DND-41 (cell line): ENCODE measurements around the gene ARAF.

ENCODE experiments used
- ATAC-seq: fragments of 200-7000 bp; cut with Tn5 transposase; 3 replicates; pipeline ENCODE4 v1.9.1; 2021; ENCODE audit warnings: low read depth; ENCODE audit not compliant: insufficient read depth
- DNase-seq: peaks from one replicate; pipeline ENCODE4 v3.0.0-alpha.2; 2020
- H2AFZ ChIP-seq: 2 replicates; pipeline ENCODE4 v1.6.0; 2012; ENCODE audit warnings: low read depth, low read length
- H3K27ac ChIP-seq: 2 replicates; pipeline ENCODE4 v1.5.1; 2012; ENCODE audit warnings: low read length, inconsistent platforms
- H3K27me3 ChIP-seq: fragments of 200-600 bp; sonication (generic); 2 replicates; pipeline ENCODE4 v1.6.0; 2012; ENCODE audit warnings: low read length, mild to moderate bottlenecking, inconsistent platforms; ENCODE audit not compliant: insufficient read depth, poor library complexity
- H3K36me3 ChIP-seq: 2 replicates; pipeline ENCODE4 v1.5.1; 2012; ENCODE audit warnings: low read length, inconsistent platforms; ENCODE audit not compliant: insufficient read depth
- H3K4me1 ChIP-seq: 2 replicates; pipeline ENCODE4 v1.5.1; 2012; ENCODE audit warnings: mild to moderate bottlenecking, low read length; ENCODE audit not compliant: insufficient read depth
- H3K4me2 ChIP-seq: 2 replicates; pipeline ENCODE4 v1.6.0; 2012; ENCODE audit warnings: mild to moderate bottlenecking, moderate library complexity, low read length, inconsistent platforms; ENCODE audit not compliant: insufficient read depth
- H3K4me3 ChIP-seq, 2 experiments: fragments of 200-600 bp in 1 of 2; shearing (Covaris generic) in 1 of 2; 2 replicates each; pipeline ENCODE4 v1.5.1; 2012 to 2016; ENCODE audit warnings: inconsistent platforms in 2 of 2, low read length in 2 of 2, mild to moderate bottlenecking in 2 of 2, low read depth in 1 of 2, moderate library complexity in 1 of 2
- H3K79me2 ChIP-seq: 2 replicates; pipeline ENCODE4 v1.6.0; 2012; ENCODE audit warnings: low read length, inconsistent platforms; ENCODE audit not compliant: insufficient read depth
- H3K9ac ChIP-seq: 2 replicates; pipeline ENCODE4 v1.6.0; 2012; ENCODE audit warnings: low read depth, mild to moderate bottlenecking, inconsistent platforms, low read length, moderate library complexity
- H3K9me3 ChIP-seq: 2 replicates; pipeline ENCODE4 v1.5.1; 2012; ENCODE audit warnings: low read length, moderate library complexity, mild to moderate bottlenecking, inconsistent platforms; ENCODE audit not compliant: insufficient read depth, severe bottlenecking
- H4K20me1 ChIP-seq: 2 replicates; pipeline ENCODE4 v1.6.0; 2012; ENCODE audit warnings: low read length; ENCODE audit not compliant: insufficient read depth
- EZH2 ChIP-seq: IDR thresholded peaks from 3 replicates; pipeline ENCODE4 v1.6.1; 2012; ENCODE audit warnings: borderline replicate concordance, low read depth, mild to moderate bottlenecking, moderate library complexity, low read length, inconsistent platforms; ENCODE audit not compliant: severe bottlenecking
- TF ChIP-seq, protein P1 (sequence below): IDR thresholded peaks from 2 replicates; pipeline ENCODE4 v1.5.1; 2012; ENCODE audit warnings: borderline replicate concordance, low read length, moderate library complexity, mild to moderate bottlenecking; ENCODE audit not compliant: poor library complexity, severe bottlenecking; ENCODE audit errors: extremely low read depth

Gene ARAF

DNA sequence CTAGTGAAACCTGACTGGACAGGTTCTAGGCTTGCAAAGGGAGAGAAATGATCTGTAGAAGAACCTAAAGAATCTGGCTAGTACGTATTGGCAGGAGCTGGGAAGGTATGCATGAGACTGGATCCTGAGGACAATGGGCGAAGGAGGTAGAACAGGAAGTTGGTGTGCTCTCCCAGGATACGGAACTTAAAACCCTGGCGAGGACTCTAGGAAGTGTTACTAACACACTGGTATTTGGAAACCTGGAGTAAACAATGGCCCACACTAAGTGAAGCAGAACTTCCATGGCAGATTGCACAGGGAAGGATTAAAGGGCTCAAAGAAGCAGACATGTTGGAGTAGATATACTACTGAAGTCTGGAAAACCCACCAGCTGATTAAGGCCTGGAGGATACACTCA is 49.5 kb downstream of the ARAF start:
- no peak overlapping the region for H3K4me2 ChIP-seq
- no peaks in the 10 kb centered on the region for H3K36me3 ChIP-seq
- no peak for TF ChIP-seq EZH2
- TF ChIP-seq, protein P1, sequence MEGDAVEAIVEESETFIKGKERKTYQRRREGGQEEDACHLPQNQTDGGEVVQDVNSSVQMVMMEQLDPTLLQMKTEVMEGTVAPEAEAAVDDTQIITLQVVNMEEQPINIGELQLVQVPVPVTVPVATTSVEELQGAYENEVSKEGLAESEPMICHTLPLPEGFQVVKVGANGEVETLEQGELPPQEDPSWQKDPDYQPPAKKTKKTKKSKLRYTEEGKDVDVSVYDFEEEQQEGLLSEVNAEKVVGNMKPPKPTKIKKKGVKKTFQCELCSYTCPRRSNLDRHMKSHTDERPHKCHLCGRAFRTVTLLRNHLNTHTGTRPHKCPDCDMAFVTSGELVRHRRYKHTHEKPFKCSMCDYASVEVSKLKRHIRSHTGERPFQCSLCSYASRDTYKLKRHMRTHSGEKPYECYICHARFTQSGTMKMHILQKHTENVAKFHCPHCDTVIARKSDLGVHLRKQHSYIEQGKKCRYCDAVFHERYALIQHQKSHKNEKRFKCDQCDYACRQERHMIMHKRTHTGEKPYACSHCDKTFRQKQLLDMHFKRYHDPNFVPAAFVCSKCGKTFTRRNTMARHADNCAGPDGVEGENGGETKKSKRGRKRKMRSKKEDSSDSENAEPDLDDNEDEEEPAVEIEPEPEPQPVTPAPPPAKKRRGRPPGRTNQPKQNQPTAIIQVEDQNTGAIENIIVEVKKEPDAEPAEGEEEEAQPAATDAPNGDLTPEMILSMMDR, result no peak
- no peak overlapping the region for H3K4me3 ChIP-seq
- H3K9ac ChIP-seq, result no peak overlapping the region
- no peaks in the 10 kb centered on the region for H3K9me3 ChIP-seq
- DNase-seq (no peak), ATAC-seq (no peak)
- no peaks in the 10 kb centered on the region for H3K79me2 ChIP-seq
- no peaks in the 10 kb centered on the region for H3K27me3 ChIP-seq
- H3K27ac ChIP-seq, result no peak overlapping the region
- no peak overlapping the region for H2AFZ ChIP-seq
- H4K20me1 ChIP-seq, result no peaks in the 10 kb centered on the region
- H3K4me1 ChIP-seq, result no peaks in the 10 kb centered on the region

DNA sequence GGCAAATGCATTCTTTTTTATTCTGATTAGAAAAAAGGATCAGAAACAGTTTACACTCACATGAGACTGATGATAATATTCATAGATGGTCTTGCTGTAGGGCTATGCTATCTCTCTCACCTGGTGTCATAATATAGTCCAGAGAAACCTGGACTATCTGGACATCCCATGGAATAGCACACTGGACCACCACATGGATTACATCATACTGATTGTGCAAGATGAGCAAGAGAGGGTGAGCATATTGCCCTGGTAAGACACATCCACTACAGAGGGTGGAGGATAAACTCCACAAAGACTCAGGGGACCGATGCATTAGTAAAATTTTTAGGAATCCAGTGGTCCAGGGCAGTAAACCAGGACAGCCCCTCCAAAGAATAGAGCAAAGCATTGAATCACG is 50.5 kb downstream of the ARAF start:
- H2AFZ ChIP-seq, result no peak overlapping the region
- ATAC-seq (no peak), DNase-seq (no peak)
- H3K4me2 ChIP-seq, result no peak overlapping the region
- no peak for TF ChIP-seq EZH2
- TF ChIP-seq, protein P1, result no peak
- H3K4me1 ChIP-seq, result no peaks in the 10 kb centered on the region
- no peaks in the 10 kb centered on the region for H3K9me3 ChIP-seq
- no peak overlapping the region for H3K9ac ChIP-seq
- no peaks in the 10 kb centered on the region for H3K27me3 ChIP-seq
- no peak overlapping the region for H3K4me3 ChIP-seq
- H3K27ac ChIP-seq, result no peak overlapping the region
- no peaks in the 10 kb centered on the region for H3K36me3 ChIP-seq
- no peaks in the 10 kb centered on the region for H3K79me2 ChIP-seq
- no peaks in the 10 kb centered on the region for H4K20me1 ChIP-seq

DNA sequence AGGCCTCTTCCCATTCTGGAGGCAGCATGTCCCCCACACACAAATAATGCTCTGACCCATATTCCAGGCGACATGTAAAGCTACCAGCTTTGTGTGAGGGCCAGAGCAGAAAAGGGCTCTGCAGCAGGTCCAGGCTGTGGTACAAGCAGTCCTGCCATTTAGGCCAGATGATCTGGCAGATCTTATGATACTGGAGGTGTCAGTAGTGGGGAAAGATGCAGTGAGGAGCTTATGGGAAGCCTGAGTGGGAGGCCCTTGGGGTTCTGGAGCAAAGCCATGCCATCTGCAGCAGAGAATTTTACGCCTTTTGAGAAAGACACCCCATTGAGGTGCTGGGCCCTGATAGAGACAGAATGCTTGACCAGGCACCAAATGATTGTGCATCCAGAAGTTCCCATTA is 50.9 kb downstream of the ARAF start:
- Histone ChIP-seq H3K36me3 (no peaks in the 10 kb centered on the region), H3K27ac (no peak overlapping the region), H4K20me1 (no peaks in the 10 kb centered on the region), H3K4me3 (no peak overlapping the region), H2AFZ (no peak overlapping the region), H3K9me3 (no peaks in the 10 kb centered on the region), H3K27me3 (no peaks in the 10 kb centered on the region), H3K4me2 (no peak overlapping the region), H3K9ac (no peak overlapping the region), H3K79me2 (no peaks in the 10 kb centered on the region), H3K4me1 (no peaks in the 10 kb centered on the region)
- TF ChIP-seq, protein P1, result no peak
- TF ChIP-seq EZH2, result no peak
- DNase-seq, result no peak
- no peak for ATAC-seq

DNA sequence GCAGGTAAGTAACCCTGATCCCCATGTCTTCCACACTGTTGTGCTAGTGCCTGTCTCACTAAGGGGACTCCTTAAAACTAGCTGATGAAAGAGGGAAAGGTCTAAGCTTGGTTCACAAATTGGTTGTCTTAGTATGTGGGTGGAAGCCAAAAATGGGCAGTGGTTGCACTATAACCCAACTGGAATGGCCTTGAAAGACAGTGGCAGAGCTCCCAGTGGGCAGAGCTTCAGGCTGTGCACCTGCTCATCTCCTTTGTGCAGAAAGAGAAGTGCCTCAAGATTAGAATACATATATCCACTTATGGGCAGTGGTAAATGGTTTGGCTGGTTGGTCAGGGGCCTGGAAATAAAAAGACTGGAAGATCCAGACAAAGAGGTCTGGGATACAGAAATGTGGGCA is 51.4 kb downstream of the ARAF start:
- no peak overlapping the region for H3K27ac ChIP-seq
- DNase-seq (no peak), ATAC-seq (no peak)
- H3K4me2 ChIP-seq, result no peak overlapping the region
- H3K9me3 ChIP-seq, result no peaks in the 10 kb centered on the region
- no peak overlapping the region for H2AFZ ChIP-seq
- H3K4me1 ChIP-seq, result no peaks in the 10 kb centered on the region
- H3K27me3 ChIP-seq, result no peaks in the 10 kb centered on the region
- H3K36me3 ChIP-seq, result no peaks in the 10 kb centered on the region
- H4K20me1 ChIP-seq, result no peaks in the 10 kb centered on the region
- no peaks in the 10 kb centered on the region for H3K79me2 ChIP-seq
- TF ChIP-seq EZH2, result no peak
- TF ChIP-seq, protein P1, result no peak
- no peak overlapping the region for H3K9ac ChIP-seq
- H3K4me3 ChIP-seq, result no peak overlapping the region
